Raji (cell line): Measurements from ENCODE around the gene PCSK9.

Experiments used
- POLR2A ChIP-seq: IDR thresholded peaks from 2 replicates; pipeline ENCODE4 v1.6.1; 2011; ENCODE audit warnings: low read depth, low read length, control low read depth; ENCODE audit not compliant: insufficient read depth

The PCSK9 gene

GRCh38 chr1:55048453-55049270, 9.3 kb downstream of the PCSK9 start:
- no peak for TF ChIP-seq POLR2A

GRCh38 chr1:55049271-55049913, 10.0 kb downstream of the PCSK9 start:
- no peak for TF ChIP-seq POLR2A

GRCh38 chr1:55049914-55050278, 10.5 kb downstream of the PCSK9 start:
- TF ChIP-seq POLR2A, result no peak

GRCh38 chr1:55050283-55050682, 10.9 kb downstream of the PCSK9 start:
- no peak for TF ChIP-seq POLR2A

- no peak for TF ChIP-seq POLR2A
Measured at GRCh38 chr1:55051169-55051568, 11.8 kb downstream of the PCSK9 start.

GRCh38 chr1:55051621-55052020, 12.3 kb downstream of the PCSK9 start:
- no peak for TF ChIP-seq POLR2A

- no peak for TF ChIP-seq POLR2A
Measured at GRCh38 chr1:55052221-55053142, 13.1 kb downstream of the PCSK9 start.

- TF ChIP-seq POLR2A, result no peak
Measured at GRCh38 chr1:55053265-55053954, 14.1 kb downstream of the PCSK9 start.

GRCh38 chr1:55054396-55054795, 15.0 kb downstream of the PCSK9 start:
- TF ChIP-seq POLR2A, result no peak

GRCh38 chr1:55055084-55055882, 15.9 kb downstream of the PCSK9 start:
- TF ChIP-seq POLR2A, result no peak

- TF ChIP-seq POLR2A, result no peak
Measured at GRCh38 chr1:55055951-55056631, 16.7 kb downstream of the PCSK9 start.

- no peak for TF ChIP-seq POLR2A
Measured at GRCh38 chr1:55056632-55056992, 17.3 kb downstream of the PCSK9 start.

- no peak for TF ChIP-seq POLR2A
Measured at GRCh38 chr1:55057270-55057955, 18.1 kb downstream of the PCSK9 start.
